ENCODE measurements around the gene ARL8B.
A peak's percentile ranks its signal among the peaks of the same experiment; 100 is the strongest.
"Not testable (repeated sequence)": the region's sequence is repeated elsewhere in the genome, so short reads cannot be mapped to it uniquely, and the experiment has no call there.

Gene ARL8B

GRCh38 chr3:5110337-5110736, 11.8 kb upstream of the ARL8B start:
- no peak overlapping the region for H3K4me2 ChIP-seq
- no peaks in the 10 kb centered on the region for H3K27me3 ChIP-seq
- H3K9me3 ChIP-seq: peaks cover 4% of the 10 kb centered on the region; the same call in 1 of the 2 replicates
- no peak for TF ChIP-seq Cebpa-rat (IDR thresholded peaks at IDR 0.05)
- no peak overlapping the region for H3K4me3 ChIP-seq
- no peaks in the 10 kb centered on the region; the same call in 1 of the 2 replicates for H3K4me1 ChIP-seq
- no peaks in the 10 kb centered on the region for H4K20me1 ChIP-seq
- H3K36me3 ChIP-seq: no peaks in the 10 kb centered on the region
- H3K9ac ChIP-seq: no peak overlapping the region
- H3K27ac ChIP-seq: no peak overlapping the region

- Histone ChIP-seq H3K4me3 (no peak overlapping the region), H3K4me1 (peaks cover 4% of the 10 kb centered on the region; the same call in 1 of the 2 replicates), H3K36me3 (no peaks in the 10 kb centered on the region), H3K9ac (no peak overlapping the region), H3K27me3 (no peaks in the 10 kb centered on the region), H3K4me2 (no peak overlapping the region), H4K20me1 (no peaks in the 10 kb centered on the region), H3K27ac (no peak overlapping the region), H3K9me3 (peaks cover 4% of the 10 kb centered on the region; the same call in 1 of the 2 replicates)
- TF ChIP-seq Cebpa-rat (IDR thresholded peaks at IDR 0.05): no peak
These were observed 10.0 kb upstream of the ARL8B start for GRCh38 chr3:5112043-5112442.

GRCh38 chr3:5113726-5114125, 8.4 kb upstream of the ARL8B start:
- not testable (repeated sequence) for H3K9me3 ChIP-seq, H3K27ac ChIP-seq, H3K27me3 ChIP-seq, H3K36me3 ChIP-seq, H3K4me2 ChIP-seq, H3K4me1 ChIP-seq, H3K9ac ChIP-seq, H4K20me1 ChIP-seq, H3K4me3 ChIP-seq

DNA sequence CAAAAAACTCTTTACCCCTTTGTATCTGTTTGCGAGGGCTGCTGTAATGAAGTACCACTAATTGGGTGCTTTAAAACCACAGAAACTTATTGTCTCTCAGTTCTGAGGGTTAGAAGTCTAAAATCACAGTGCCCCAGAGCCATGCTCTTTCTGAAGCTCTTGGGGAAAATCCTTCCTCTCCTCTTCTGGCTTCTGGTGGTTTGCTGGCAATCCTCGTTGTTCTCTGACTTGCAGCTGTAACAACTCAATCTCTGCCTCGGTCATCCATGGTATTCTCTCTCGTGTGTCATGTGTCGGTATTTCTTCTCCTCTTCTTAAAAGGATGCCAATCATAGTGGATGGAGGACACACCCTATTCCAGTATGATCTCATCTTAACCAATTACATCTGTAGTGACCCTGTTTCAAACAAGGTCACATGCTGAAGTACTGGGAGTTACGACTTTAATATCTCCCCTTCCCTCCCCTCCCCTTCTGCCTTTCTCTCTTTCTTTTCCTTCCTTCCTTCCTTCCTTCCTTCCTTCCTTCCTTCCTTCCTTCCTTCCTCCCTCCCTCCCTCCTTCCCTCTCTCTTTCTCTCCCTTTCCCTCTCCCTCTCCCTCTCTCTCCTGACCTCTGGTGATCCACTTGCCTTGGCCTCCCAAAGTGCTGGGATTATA, 6.5 kb upstream of the ARL8B start:
- H3K27me3 ChIP-seq: no peaks in the 10 kb centered on the region
- H3K4me3 ChIP-seq: no peak overlapping the region
- H4K20me1 ChIP-seq: no peaks in the 10 kb centered on the region
- peaks cover 4% of the 10 kb centered on the region; the same call in 1 of the 2 replicates for H3K4me1 ChIP-seq
- no peak overlapping the region for H3K27ac ChIP-seq
- no peak for TF ChIP-seq Cebpa-rat (IDR thresholded peaks at IDR 0.05)
- no peak overlapping the region for H3K9ac ChIP-seq
- peaks cover 4% of the 10 kb centered on the region; the same call in 1 of the 2 replicates for H3K9me3 ChIP-seq
- H3K36me3 ChIP-seq: no peaks in the 10 kb centered on the region
- H3K4me2 ChIP-seq: no peak overlapping the region

GRCh38 chr3:5116538-5116937, 5.6 kb upstream of the ARL8B start:
- no peak overlapping the region for H3K27ac ChIP-seq
- peaks cover 4% of the 10 kb centered on the region; the same call in 1 of the 2 replicates for H3K9me3 ChIP-seq
- no peak overlapping the region for H3K9ac ChIP-seq
- H4K20me1 ChIP-seq: no peaks in the 10 kb centered on the region
- no peak for TF ChIP-seq Cebpa-rat (IDR thresholded peaks at IDR 0.05)
- H3K27me3 ChIP-seq: no peaks in the 10 kb centered on the region
- H3K4me2 ChIP-seq: no peak overlapping the region
- H3K4me1 ChIP-seq: peaks cover 4% of the 10 kb centered on the region; the same call in 1 of the 2 replicates
- no peaks in the 10 kb centered on the region for H3K36me3 ChIP-seq
- H3K4me3 ChIP-seq: no peak overlapping the region

DNA sequence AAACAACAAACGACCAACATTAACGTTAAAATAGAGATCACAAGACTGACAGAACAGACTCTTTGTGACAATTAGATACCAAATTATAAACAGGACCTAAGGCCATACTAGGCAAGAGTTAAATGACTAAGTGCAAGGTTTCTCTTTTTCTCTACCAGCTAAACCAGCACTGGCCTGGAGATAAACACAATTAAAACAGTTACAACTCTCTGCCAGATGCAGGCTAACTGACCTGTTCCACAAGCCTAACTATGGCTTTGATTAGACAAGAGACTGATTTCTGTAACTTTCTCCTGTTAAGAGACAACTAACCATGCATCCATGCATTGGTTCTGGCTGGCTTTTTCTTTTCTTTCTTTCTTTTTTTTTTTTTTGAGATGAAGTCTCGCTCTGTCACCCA, 1.6 kb upstream of the ARL8B start:
- peaks cover 23% of the 10 kb centered on the region for H3K4me1 ChIP-seq
- H3K27me3 ChIP-seq: no peaks in the 10 kb centered on the region
- no peak overlapping the region for H3K4me3 ChIP-seq
- no peaks in the 10 kb centered on the region for H3K9me3 ChIP-seq
- TF ChIP-seq Cebpa-rat (IDR thresholded peaks at IDR 0.05): no peak
- peaks cover 33% of the 10 kb centered on the region for H4K20me1 ChIP-seq
- H3K4me2 ChIP-seq: no peak overlapping the region
- H3K36me3 ChIP-seq: peaks cover 8% of the 10 kb centered on the region; the same call in 1 of the 2 replicates
- no peak overlapping the region for H3K9ac ChIP-seq
- no peak overlapping the region for H3K27ac ChIP-seq

GRCh38 chr3:5122741-5123706, 932 bp downstream of the ARL8B start:
- Histone ChIP-seq H3K4me3 (peak overlapping the region; percentile 100), H3K4me2 (peak overlapping the region; percentile 96), H3K9me3 (no peaks in the 10 kb centered on the region), H3K27me3 (no peaks in the 10 kb centered on the region), H3K27ac (peak overlapping the region; percentile 90), H3K4me1 (peaks cover 20% of the 10 kb centered on the region), H3K9ac (peak overlapping the region; percentile 95), H4K20me1 (peaks cover 59% of the 10 kb centered on the region), H3K36me3 (peaks cover 8% of the 10 kb centered on the region; the same call in 1 of the 2 replicates)
- no peak for TF ChIP-seq Cebpa-rat (IDR thresholded peaks at IDR 0.05)

- H3K4me1 ChIP-seq: peaks cover 20% of the 10 kb centered on the region
- no peaks in the 10 kb centered on the region for H3K27me3 ChIP-seq
- H3K27ac ChIP-seq: no peak overlapping the region
- TF ChIP-seq Cebpa-rat (IDR thresholded peaks at IDR 0.05): no peak
- no peaks in the 10 kb centered on the region for H3K9me3 ChIP-seq
- H3K9ac ChIP-seq: peak overlapping the region; percentile 95
- peak overlapping the region; percentile 96 for H3K4me2 ChIP-seq
- H3K4me3 ChIP-seq: peak overlapping the region; percentile 100
- H3K36me3 ChIP-seq: peaks cover 9% of the 10 kb centered on the region; the same call in 1 of the 2 replicates
- peaks cover 68% of the 10 kb centered on the region for H4K20me1 ChIP-seq
These were observed 1.8 kb downstream of the ARL8B start for GRCh38 chr3:5123937-5124336.

DNA sequence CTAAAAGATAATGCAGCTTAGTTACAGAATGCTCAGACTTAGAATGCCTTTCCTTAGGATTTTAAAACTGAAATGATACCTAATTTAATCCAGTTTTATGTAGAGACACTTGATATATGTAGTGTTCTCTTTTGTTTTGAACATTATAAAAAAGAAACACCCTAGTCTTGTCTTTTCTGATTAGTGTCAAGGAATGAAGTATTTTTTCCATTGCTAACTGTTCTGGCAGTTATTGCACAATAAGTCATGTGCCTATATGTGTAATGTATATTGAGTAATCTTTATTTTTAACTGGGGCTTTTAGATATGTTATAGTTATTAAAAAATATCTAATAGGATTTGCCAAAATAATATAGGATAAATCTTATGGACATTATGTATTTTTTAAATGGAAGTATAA, 4.5 kb downstream of the ARL8B start:
- Histone ChIP-seq H3K9ac (no peak overlapping the region), H3K4me1 (peaks cover 20% of the 10 kb centered on the region), H3K4me3 (no peak overlapping the region), H4K20me1 (peaks cover 95% of the 10 kb centered on the region), H3K36me3 (peaks cover 30% of the 10 kb centered on the region), H3K4me2 (no peak overlapping the region), H3K27me3 (no peaks in the 10 kb centered on the region), H3K27ac (no peak overlapping the region), H3K9me3 (no peaks in the 10 kb centered on the region)
- TF ChIP-seq Cebpa-rat (IDR thresholded peaks at IDR 0.05): peak; percentile 35; the same call in 1 of the 2 replicates

DNA sequence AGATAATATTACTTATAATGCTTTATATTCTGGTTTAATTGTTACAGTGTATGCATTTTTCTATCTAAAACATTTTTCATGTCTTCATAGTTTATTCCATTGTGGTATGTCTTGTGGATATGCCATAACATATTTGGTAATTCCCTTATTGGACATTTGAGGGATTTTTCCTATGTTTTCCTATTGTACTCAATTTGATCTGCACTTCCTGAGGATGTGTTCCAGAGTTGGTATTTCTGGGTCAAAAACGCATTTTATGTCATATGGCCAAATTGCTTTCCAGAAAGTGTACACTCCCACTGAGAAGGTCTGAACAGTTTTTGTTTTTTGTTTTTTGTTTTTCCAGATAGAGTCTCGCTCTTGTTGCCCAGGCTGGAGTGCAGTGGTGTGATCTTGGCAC, 6.8 kb downstream of the ARL8B start:
- Histone ChIP-seq H3K36me3 (peaks cover 36% of the 10 kb centered on the region), H3K4me1 (peaks cover 25% of the 10 kb centered on the region), H3K9ac (no peak overlapping the region), H3K27ac (no peak overlapping the region), H3K4me3 (no peak overlapping the region), H3K9me3 (no peaks in the 10 kb centered on the region), H4K20me1 (peaks cover 100% of the 10 kb centered on the region), H3K4me2 (no peak overlapping the region), H3K27me3 (no peaks in the 10 kb centered on the region)
- TF ChIP-seq Cebpa-rat (IDR thresholded peaks at IDR 0.05): no peak

Measured in BLaER1 (cell line).